RPMI8226 (cell line): ENCODE results near the gene TMEM212.
"Not testable (repeated sequence)": the region's sequence is repeated elsewhere in the genome, so short reads cannot be mapped to it uniquely, and the experiment has no call there.

ENCODE experiments used
- DNase-seq: peaks from one replicate; pipeline ENCODE4 v3.0.0-alpha.2; 2015

The TMEM212 gene

GRCh38 chr3:171835116-171835515 lies 8.0 kb upstream of the TMEM212 start:
- no peak for DNase-seq

GRCh38 chr3:171835613-171836012 lies 7.5 kb upstream of the TMEM212 start:
- DNase-seq = no peak

GRCh38 chr3:171836855-171837254 lies 6.3 kb upstream of the TMEM212 start:
- no peak for DNase-seq

- DNase-seq = no peak
Observed at GRCh38 chr3:171837698-171838097, 5.5 kb upstream of the TMEM212 start.

GRCh38 chr3:171838218-171838720 lies 4.9 kb upstream of the TMEM212 start:
- no peak for DNase-seq

- no peak for DNase-seq
Observed at GRCh38 chr3:171839270-171839669, 3.9 kb upstream of the TMEM212 start.

GRCh38 chr3:171840445-171840810 lies 2.7 kb upstream of the TMEM212 start:
- DNase-seq = no peak

- no peak for DNase-seq
Observed at GRCh38 chr3:171840811-171841619, 2.1 kb upstream of the TMEM212 start.

GRCh38 chr3:171841620-171842000 lies 1.5 kb upstream of the TMEM212 start:
- DNase-seq = no peak

GRCh38 chr3:171844873-171845272 lies 1.7 kb downstream of the TMEM212 start:
- DNase-seq = no peak

- no peak for DNase-seq
Observed at GRCh38 chr3:171845481-171846284, 2.5 kb downstream of the TMEM212 start.

GRCh38 chr3:171846597-171846996 lies 3.4 kb downstream of the TMEM212 start:
- DNase-seq = no peak

GRCh38 chr3:171847133-171847532 lies 4.0 kb downstream of the TMEM212 start:
- no peak for DNase-seq

GRCh38 chr3:171847595-171848259 lies 4.6 kb downstream of the TMEM212 start:
- no peak for DNase-seq

- no peak for DNase-seq
Observed at GRCh38 chr3:171849617-171850319, 6.6 kb downstream of the TMEM212 start.

GRCh38 chr3:171850320-171850959 lies 7.3 kb downstream of the TMEM212 start:
- no peak for DNase-seq

GRCh38 chr3:171850960-171851659 lies 8.0 kb downstream of the TMEM212 start:
- DNase-seq = no peak

- DNase-seq = no peak
Observed at GRCh38 chr3:171851660-171852058, 8.5 kb downstream of the TMEM212 start.

- no peak for DNase-seq
Observed at GRCh38 chr3:171854649-171855305, 11.6 kb downstream of the TMEM212 start.

- not testable (repeated sequence) for DNase-seq
Observed at GRCh38 chr3:171858770-171859169, 15.6 kb downstream of the TMEM212 start.
